ENCODE data around the gene PCDHB6.
"Not testable (repeated sequence)": the region's sequence is repeated elsewhere in the genome, so short reads cannot be mapped to it uniquely, and the experiment has no call there.

The PCDHB6 gene

DNA sequence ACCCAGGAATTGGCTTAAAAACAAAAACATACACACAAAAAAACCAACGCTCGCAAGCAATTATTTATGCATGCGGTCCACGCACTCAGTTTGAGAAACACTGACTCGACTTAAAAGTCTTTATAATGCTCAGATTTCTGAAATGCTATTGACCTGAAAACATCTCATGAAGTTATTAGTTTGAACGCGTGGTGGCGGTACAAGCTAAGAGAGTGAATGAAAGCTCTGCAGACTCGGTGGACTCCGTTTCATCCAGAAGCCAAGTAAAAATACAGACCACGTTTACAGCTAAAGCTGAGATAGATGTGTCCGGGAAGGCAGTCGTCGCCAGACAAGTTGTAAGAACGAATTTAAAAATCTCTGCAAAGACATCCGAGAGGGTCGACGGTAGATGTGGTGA lies at the start of gene PCDHB6:
PCDHB6 (plus strand) TSS at position 246 of the 400 bp plus-strand sequence. CDS start 201 bp downstream, outside the sequence.
- Histone ChIP-seq H3K9ac (ENCODE audit: insufficient read length) (no peak within 1 kb of the TSS), H3K36me3 (ENCODE audit: insufficient read depth, low read length) (no peaks in the 10 kb centered on the region), H3K27ac (no peak within 1 kb of the TSS), H3K4me3 (no peak within 1 kb of the TSS), H3K9me3 (ENCODE audit: low read depth, low read length) (no peaks in the 10 kb centered on the region)
- DNase-seq (ENCODE audit: low read depth, low spot score): no peak
- TF ChIP-seq EZH2 (IDR thresholded peaks at IDR 0.05) (no peak), POLR2AphosphoS5 (IDR thresholded peaks at IDR 0.05; ENCODE audit: borderline replicate concordance, low read depth, low read length) (no peak), FOXP2 (optimal IDR thresholded peaks at IDR 0.05; ENCODE audit: control extremely low read depth, extremely low read length, insufficient read depth) (no peak)

DNA sequence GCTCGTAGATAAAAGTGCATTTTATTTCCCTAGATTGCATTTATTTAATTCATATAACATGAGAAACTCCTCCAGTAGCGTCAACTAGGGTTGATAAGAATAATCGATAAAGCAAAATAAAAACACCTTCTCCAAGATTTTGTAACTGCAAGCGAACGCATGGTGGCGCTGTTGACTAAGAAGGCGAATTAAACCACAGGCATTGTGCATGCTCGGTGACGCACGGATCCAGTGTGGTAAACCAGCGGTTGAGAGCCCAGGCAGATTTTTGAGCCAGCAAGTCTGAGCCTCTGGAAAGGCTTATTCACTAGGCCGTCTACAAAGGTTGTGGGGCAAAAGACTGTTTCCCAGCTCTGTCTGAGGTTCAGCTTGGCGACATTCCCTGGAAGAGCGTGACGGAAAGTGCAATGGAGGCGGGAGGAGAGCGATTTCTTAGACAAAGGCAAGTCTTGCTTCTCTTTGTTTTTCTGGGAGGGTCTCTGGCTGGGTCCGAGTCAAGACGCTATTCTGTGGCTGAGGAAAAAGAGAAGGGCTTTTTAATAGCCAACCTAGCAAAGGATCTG lies 49.5 kb upstream of the PCDHB6 start, which contains the start of gene PCDHB3:
PCDHB3 (plus strand) TSS at position 231 of the 563 bp plus-strand sequence; CDS start at position 408, 177 bp downstream.
- no peak within 1 kb of the TSS for H3K27ac ChIP-seq
- no peak for DNase-seq (ENCODE audit: low read depth, low spot score)
- no peak within 1 kb of the TSS for H3K4me3 ChIP-seq
- H3K36me3 ChIP-seq (ENCODE audit: insufficient read depth, low read length): peaks cover 33% of the 10 kb centered on the region
- peaks cover 4% of the 10 kb centered on the region; the same call in 1 of the 2 replicates for H3K9me3 ChIP-seq (ENCODE audit: low read depth, low read length)
- TF ChIP-seq FOXP2 (optimal IDR thresholded peaks at IDR 0.05; ENCODE audit: control extremely low read depth, extremely low read length, insufficient read depth) (no peak), EZH2 (IDR thresholded peaks at IDR 0.05) (no peak), POLR2AphosphoS5 (IDR thresholded peaks at IDR 0.05; ENCODE audit: borderline replicate concordance, low read depth, low read length) (no peak)
- no peak within 1 kb of the TSS for H3K9ac ChIP-seq (ENCODE audit: insufficient read length)

DNA sequence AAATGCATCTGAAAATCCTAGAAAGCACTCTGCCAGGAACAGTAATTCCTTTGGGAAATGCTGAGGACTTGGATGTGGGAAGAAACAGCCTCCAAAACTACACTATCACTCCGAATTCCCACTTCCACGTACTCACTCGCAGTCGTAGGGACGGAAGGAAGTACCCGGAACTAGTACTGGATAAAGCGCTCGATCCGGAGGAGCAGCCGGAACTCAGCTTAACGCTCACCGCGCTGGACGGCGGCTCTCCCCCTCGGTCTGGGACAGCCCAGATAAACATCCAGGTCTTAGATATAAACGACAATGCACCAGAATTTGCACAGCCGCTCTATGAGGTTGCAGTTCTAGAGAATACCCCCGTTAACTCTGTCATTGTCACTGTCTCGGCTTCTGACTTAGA lies 48.8 kb upstream of the PCDHB6 start:
- TF ChIP-seq POLR2AphosphoS5 (IDR thresholded peaks at IDR 0.05; ENCODE audit: borderline replicate concordance, low read depth, low read length) (no peak), EZH2 (IDR thresholded peaks at IDR 0.05) (no peak)
- no peak overlapping the region for H3K9ac ChIP-seq (ENCODE audit: insufficient read length)
- no peak for DNase-seq (ENCODE audit: low read depth, low spot score)
- peaks cover 4% of the 10 kb centered on the region; the same call in 1 of the 2 replicates for H3K9me3 ChIP-seq (ENCODE audit: low read depth, low read length)
- H3K4me3 ChIP-seq: no peak overlapping the region
- no peak overlapping the region for H3K27ac ChIP-seq
- peaks cover 29% of the 10 kb centered on the region for H3K36me3 ChIP-seq (ENCODE audit: insufficient read depth, low read length)

DNA sequence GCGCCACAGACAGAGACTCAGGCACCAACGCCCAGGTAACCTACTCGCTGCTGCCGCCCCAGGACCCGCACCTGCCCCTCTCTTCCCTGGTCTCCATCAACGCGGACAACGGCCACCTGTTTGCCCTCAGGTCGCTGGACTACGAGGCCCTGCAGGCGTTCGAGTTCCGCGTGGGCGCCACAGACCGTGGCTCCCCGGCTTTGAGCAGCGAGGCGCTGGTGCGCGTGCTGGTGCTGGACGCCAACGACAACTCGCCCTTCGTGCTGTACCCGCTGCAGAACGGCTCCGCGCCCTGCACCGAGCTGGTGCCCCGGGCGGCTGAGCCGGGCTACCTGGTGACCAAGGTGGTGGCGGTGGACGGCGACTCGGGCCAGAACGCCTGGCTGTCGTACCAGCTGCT lies 47.8 kb upstream of the PCDHB6 start:
- H3K27ac ChIP-seq; H3K9ac ChIP-seq (ENCODE audit: insufficient read length); DNase-seq (ENCODE audit: low read depth, low spot score); H3K9me3 ChIP-seq (ENCODE audit: low read depth, low read length); H3K4me3 ChIP-seq: not testable (repeated sequence)
- peaks cover 29% of the 10 kb centered on the region for H3K36me3 ChIP-seq (ENCODE audit: insufficient read depth, low read length)

DNA sequence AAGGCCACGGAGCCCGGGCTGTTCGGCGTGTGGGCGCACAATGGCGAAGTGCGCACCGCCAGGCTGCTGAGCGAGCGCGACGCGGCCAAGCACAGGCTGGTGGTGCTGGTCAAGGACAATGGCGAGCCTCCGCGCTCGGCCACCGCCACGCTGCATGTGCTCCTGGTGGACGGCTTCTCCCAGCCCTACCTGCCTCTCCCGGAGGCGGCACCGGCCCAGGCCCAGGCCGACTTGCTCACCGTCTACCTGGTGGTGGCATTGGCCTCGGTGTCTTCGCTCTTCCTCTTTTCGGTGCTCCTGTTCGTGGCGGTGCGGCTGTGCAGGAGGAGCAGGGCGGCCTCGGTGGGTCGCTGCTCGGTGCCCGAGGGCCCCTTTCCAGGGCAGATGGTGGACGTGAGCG lies 47.4 kb upstream of the PCDHB6 start:
- not testable (repeated sequence) for H3K9me3 ChIP-seq (ENCODE audit: low read depth, low read length); H3K4me3 ChIP-seq; H3K9ac ChIP-seq (ENCODE audit: insufficient read length); DNase-seq (ENCODE audit: low read depth, low spot score); H3K27ac ChIP-seq
- peaks cover 29% of the 10 kb centered on the region for H3K36me3 ChIP-seq (ENCODE audit: insufficient read depth, low read length)

DNA sequence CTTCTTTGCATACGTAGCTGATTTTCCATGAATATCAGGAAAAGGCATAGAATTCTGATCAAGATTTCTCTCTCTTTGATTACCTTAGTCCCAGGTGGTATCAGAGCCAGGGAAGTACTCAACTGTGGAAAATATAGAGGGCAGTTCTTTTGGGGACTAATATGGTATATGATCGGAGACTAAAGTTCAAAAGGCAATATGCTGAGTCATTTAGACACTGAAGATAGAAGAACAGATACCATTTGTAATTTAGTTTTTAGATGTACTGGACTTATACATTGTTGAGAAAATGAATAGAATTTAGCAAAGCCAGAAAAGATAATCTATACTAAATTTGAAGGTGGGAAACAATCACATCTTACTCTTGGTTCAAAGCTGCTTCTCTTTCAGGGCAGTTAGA lies 44.5 kb upstream of the PCDHB6 start:
- no peak for TF ChIP-seq EZH2 (IDR thresholded peaks at IDR 0.05)
- no peak for TF ChIP-seq FOXP2 (optimal IDR thresholded peaks at IDR 0.05; ENCODE audit: control extremely low read depth, extremely low read length, insufficient read depth)
- TF ChIP-seq POLR2AphosphoS5 (IDR thresholded peaks at IDR 0.05; ENCODE audit: borderline replicate concordance, low read depth, low read length): no peak
- no peak for DNase-seq (ENCODE audit: low read depth, low spot score)
- H3K4me3 ChIP-seq: no peak overlapping the region
- H3K27ac ChIP-seq: no peak overlapping the region
- H3K36me3 ChIP-seq (ENCODE audit: insufficient read depth, low read length): peaks cover 13% of the 10 kb centered on the region; the same call in 1 of the 2 replicates
- H3K9me3 ChIP-seq (ENCODE audit: low read depth, low read length): no peaks in the 10 kb centered on the region
- H3K9ac ChIP-seq (ENCODE audit: insufficient read length): no peak overlapping the region

DNA sequence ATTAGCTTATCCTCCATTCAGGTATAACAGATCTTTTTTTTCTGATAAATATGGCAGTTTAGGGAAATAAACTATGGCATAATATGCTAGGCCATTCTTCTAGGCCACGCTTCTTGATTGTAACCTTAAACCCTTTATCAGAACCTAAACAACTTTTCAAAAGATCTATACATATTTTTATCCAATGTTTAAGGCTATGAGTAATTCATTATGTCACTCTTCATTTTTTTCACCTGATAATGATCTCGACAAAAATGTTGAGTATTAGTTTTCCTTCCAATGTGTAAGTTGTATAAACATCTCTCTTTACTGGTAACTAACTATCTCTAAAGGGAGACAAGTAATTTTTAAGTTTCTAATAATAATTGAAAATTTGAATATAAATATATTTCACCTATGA lies 30.6 kb upstream of the PCDHB6 start:
- Histone ChIP-seq H3K9me3 (ENCODE audit: low read depth, low read length) (no peaks in the 10 kb centered on the region), H3K4me3 (no peak overlapping the region), H3K9ac (ENCODE audit: insufficient read length) (no peak overlapping the region), H3K36me3 (ENCODE audit: insufficient read depth, low read length) (no peaks in the 10 kb centered on the region), H3K27ac (no peak overlapping the region)
- TF ChIP-seq EZH2 (IDR thresholded peaks at IDR 0.05) (no peak), FOXP2 (optimal IDR thresholded peaks at IDR 0.05; ENCODE audit: control extremely low read depth, extremely low read length, insufficient read depth) (no peak)
- DNase-seq (ENCODE audit: low read depth, low spot score): no peak

DNA sequence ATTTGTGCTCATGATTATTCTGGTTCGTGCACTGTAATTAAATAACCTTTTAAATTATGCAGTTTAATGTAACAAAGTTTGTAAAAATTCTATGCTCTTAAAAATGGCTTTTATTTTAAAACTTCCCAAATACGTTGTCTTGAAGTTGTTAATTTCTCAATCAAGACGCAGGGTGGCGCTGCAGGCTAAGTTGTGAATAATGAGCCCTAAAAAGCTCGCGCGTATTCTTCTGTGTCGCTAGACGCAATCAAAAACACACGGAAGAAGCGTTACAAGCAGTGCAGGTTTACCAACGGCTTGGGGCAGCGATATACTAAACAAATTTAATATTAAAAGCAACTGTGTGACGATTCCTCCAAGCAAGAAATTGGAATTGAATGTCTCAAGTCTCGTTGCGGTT lies 28.3 kb upstream of the PCDHB6 start, which contains the start of gene PCDHB4:
PCDHB4 (plus strand) TSS at position 256 of the 400 bp plus-strand sequence. CDS start 181 bp downstream, outside the sequence.
- Histone ChIP-seq H3K36me3 (ENCODE audit: insufficient read depth, low read length) (no peaks in the 10 kb centered on the region), H3K27ac (no peak within 1 kb of the TSS), H3K9ac (ENCODE audit: insufficient read length) (no peak within 1 kb of the TSS), H3K4me3 (no peak within 1 kb of the TSS), H3K9me3 (ENCODE audit: low read depth, low read length) (no peaks in the 10 kb centered on the region; the same call in 1 of the 2 replicates)
- DNase-seq (ENCODE audit: low read depth, low spot score): no peak
- no peak for TF ChIP-seq FOXP2 (optimal IDR thresholded peaks at IDR 0.05; ENCODE audit: control extremely low read depth, extremely low read length, insufficient read depth)
- TF ChIP-seq EZH2 (IDR thresholded peaks at IDR 0.05): no peak
- TF ChIP-seq POLR2AphosphoS5 (IDR thresholded peaks at IDR 0.05; ENCODE audit: borderline replicate concordance, low read depth, low read length): no peak

DNA sequence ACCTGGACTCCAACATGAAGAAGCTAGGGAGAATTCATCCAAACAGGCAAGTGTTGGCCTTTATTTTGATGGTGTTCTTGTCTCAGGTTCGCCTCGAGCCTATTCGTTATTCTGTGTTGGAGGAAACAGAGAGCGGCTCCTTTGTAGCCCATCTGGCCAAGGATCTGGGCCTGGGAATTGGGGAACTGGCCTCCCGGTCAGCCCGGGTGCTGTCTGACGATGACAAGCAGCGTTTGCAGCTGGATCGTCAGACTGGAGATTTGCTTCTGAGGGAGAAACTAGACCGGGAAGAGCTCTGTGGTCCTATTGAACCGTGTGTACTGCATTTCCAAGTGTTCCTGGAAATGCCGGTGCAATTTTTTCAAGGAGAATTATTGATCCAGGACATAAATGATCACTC lies 27.9 kb upstream of the PCDHB6 start:
- Histone ChIP-seq H3K36me3 (ENCODE audit: insufficient read depth, low read length) (no peaks in the 10 kb centered on the region), H3K9me3 (ENCODE audit: low read depth, low read length) (no peaks in the 10 kb centered on the region; the same call in 1 of the 2 replicates), H3K9ac (ENCODE audit: insufficient read length) (no peak overlapping the region), H3K27ac (no peak overlapping the region), H3K4me3 (no peak overlapping the region)
- DNase-seq (ENCODE audit: low read depth, low spot score): no peak
- TF ChIP-seq FOXP2 (optimal IDR thresholded peaks at IDR 0.05; ENCODE audit: control extremely low read depth, extremely low read length, insufficient read depth): no peak
- no peak for TF ChIP-seq EZH2 (IDR thresholded peaks at IDR 0.05)

DNA sequence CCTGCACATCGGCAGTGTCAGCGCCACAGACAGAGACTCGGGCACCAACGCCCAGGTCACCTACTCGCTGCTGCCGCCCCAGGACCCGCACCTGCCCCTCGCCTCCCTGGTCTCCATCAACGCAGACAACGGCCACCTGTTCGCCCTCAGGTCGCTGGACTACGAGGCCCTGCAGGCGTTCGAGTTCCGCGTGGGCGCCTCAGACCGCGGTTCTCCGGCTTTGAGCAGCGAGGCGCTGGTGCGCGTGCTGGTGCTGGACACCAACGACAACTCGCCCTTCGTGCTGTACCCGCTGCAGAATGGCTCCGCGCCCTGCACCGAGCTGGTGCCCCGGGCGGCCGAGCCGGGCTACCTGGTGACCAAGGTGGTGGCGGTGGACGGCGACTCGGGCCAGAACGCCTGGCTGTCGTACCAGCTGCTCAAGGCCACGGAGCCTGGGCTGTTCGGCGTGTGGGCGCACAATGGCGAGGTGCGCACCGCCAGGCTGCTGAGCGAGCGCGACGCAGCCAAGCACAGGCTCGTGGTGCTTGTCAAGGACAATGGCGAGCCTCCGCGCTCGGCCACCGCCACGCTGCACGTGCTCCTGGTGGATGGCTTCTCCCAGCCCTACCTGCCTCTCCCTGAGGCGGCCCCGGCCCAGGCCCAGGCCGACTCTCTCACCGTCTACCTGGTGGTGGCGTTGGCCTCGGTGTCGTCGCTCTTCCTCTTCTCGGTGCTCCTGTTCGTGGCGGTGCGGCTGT lies 26.3 kb upstream of the PCDHB6 start:
- not testable (repeated sequence) for H3K27ac ChIP-seq; DNase-seq (ENCODE audit: low read depth, low spot score); H3K9ac ChIP-seq (ENCODE audit: insufficient read length); H3K9me3 ChIP-seq (ENCODE audit: low read depth, low read length); H3K36me3 ChIP-seq (ENCODE audit: insufficient read depth, low read length); H3K4me3 ChIP-seq
